Activated CD8-positive, alpha-beta T cell treated with anti-CD3 and anti-CD28 coated beads for 36 hours (primary cell): Measurements from ENCODE around the gene S1PR2. TPM values are rescaled to one million over a fixed set of nuclear protein-coding genes. Genes with fewer than 3 reads are reported as not detected.
"Not testable (repeated sequence)": the region's sequence is repeated elsewhere in the genome, so short reads cannot be mapped to it uniquely, and the experiment has no call there.

ENCODE experiments used
- ATAC-seq: fragments of 200-7000 bp; cut with Tn5 transposase; one replicate; pipeline ENCODE4 v1.10.0; 2021; ENCODE audit warnings: mild to moderate bottlenecking, moderate library complexity
- CTCF ChIA-PET: fragments of 350-600 bp; sonication (Branson Sonifier 250); formaldehyde crosslinking; loops from one replicate; lab custom pipeline; 2021; ENCODE audit warnings: antibody characterized with exemption; lab: Charles Lee
- POLR2A ChIA-PET: fragments of 350-600 bp; sonication (Branson Sonifier 250); formaldehyde crosslinking; loops from one replicate; lab custom pipeline; 2021; ENCODE audit warnings: antibody characterized with exemption; lab: Charles Lee
- DNase-seq: peaks from one replicate; pipeline ENCODE4 v3.0.0-alpha.2; 2020
- H3K27ac Mint-ChIP-seq: one replicate; pipeline ENCODE4 v1.8.0; 2021; ENCODE audit warnings: mild to moderate bottlenecking, mixed read lengths
- H3K27me3 Mint-ChIP-seq: one replicate; pipeline ENCODE4 v1.8.0; 2021; ENCODE audit warnings: mixed read lengths
- H3K36me3 Mint-ChIP-seq: one replicate; pipeline ENCODE4 v1.8.0; 2021; ENCODE audit warnings: low read depth, mixed read lengths
- H3K4me1 Mint-ChIP-seq: one replicate; pipeline ENCODE4 v1.8.0; 2021; ENCODE audit warnings: low read depth, mixed read lengths
- H3K4me3 Mint-ChIP-seq: one replicate; pipeline ENCODE4 v1.8.0; 2021; ENCODE audit warnings: mild to moderate bottlenecking, moderate library complexity, mixed read lengths
- H3K9me3 Mint-ChIP-seq: one replicate; pipeline ENCODE4 v1.8.0; 2021; ENCODE audit warnings: mixed read lengths
- CTCF ChIP-seq: fragments of 200-600 bp; IDR thresholded peaks from one replicate; pipeline ENCODE4 v1.8.0; 2022; ENCODE audit warnings: antibody characterized with exemption, mild to moderate bottlenecking
- intact Hi-C: fragments of 100-400 bp; cut with micrococcal nuclease; formaldehyde crosslinking; loops from one replicate; pipeline ENCODE4 v1.10.0; 2022
- total RNA-seq, 2 experiments: library from RNA; stranded (reverse); gene quantifications; one replicate each; pipeline ENCODE4 v1.2.3, GENCODE V29; 2021

S1PR2 gene
- total RNA-seq, 2 experiments from 2014 or later: 6.3 to 6.6 TPM

- POLR2A ChIA-PET: interaction anchor here (0.6 to 2.2 kb wide), 8 partner anchors 9 to 47 kb away, joined by 3 to 10 read pairs (median 3); partner anchors contain the start of gene DNMT1
- Mint-ChIP-seq H3K4me1 (peaks cover 26% of the 10 kb centered on the region), H3K4me3 (no peak overlapping the region), H3K9me3 (no peaks in the 10 kb centered on the region), H3K27ac (no peak overlapping the region), H3K27me3 (no peaks in the 10 kb centered on the region), H3K36me3 (peaks cover 44% of the 10 kb centered on the region)
- no peak for ATAC-seq
- intact Hi-C loops: no loop called here
- no peak for TF ChIP-seq CTCF
- CTCF ChIA-PET: interaction anchor here (1.9 kb wide), 1 partner anchor 65 kb away, joined by 7 read pairs; no protein-coding TSS in a partner anchor
- no peak for DNase-seq
Measured at GRCh38 chr19:10184636-10185035, 46.5 kb downstream of the S1PR2 start.

- CTCF ChIA-PET: interaction anchor here (0.7 to 1.9 kb wide), 2 partner anchors 66 to 184 kb away, joined by 3 to 7 read pairs; no protein-coding TSS in a partner anchor
- peaks cover 24% of the 10 kb centered on the region for H3K4me1 Mint-ChIP-seq
- DNase-seq: no peak
- H3K36me3 Mint-ChIP-seq: peaks cover 47% of the 10 kb centered on the region
- TF ChIP-seq CTCF: no peak
- H3K4me3 Mint-ChIP-seq: no peak overlapping the region
- H3K9me3 Mint-ChIP-seq: no peaks in the 10 kb centered on the region
- no peaks in the 10 kb centered on the region for H3K27me3 Mint-ChIP-seq
- H3K27ac Mint-ChIP-seq: peak overlapping the region; percentile 56
- POLR2A ChIA-PET: interaction anchor here (0.6 to 2.2 kb wide), 8 partner anchors 10 to 46 kb away, joined by 3 to 10 read pairs (median 3); partner anchors contain the start of gene DNMT1
- intact Hi-C loops: no loop called here
- ATAC-seq: no peak
Measured at GRCh38 chr19:10183926-10184325, 47.2 kb downstream of the S1PR2 start.

- no peak for TF ChIP-seq CTCF
- ChIA-PET CTCF (interaction anchor here (1.3 kb wide), 1 partner anchor 67 kb away, joined by 5 read pairs; no protein-coding TSS in a partner anchor), POLR2A (interaction anchor here (1.0 to 2.2 kb wide), 3 partner anchors 10 to 20 kb away, joined by 3 to 10 read pairs (median 4); partner anchors contain the start of gene DNMT1)
- Mint-ChIP-seq H3K9me3 (no peaks in the 10 kb centered on the region), H3K4me1 (peaks cover 17% of the 10 kb centered on the region), H3K27ac (no peak overlapping the region), H3K4me3 (no peak overlapping the region), H3K36me3 (peaks cover 43% of the 10 kb centered on the region), H3K27me3 (no peaks in the 10 kb centered on the region)
- ATAC-seq: no peak
- DNase-seq: no peak
- intact Hi-C loops: no loop called here
Measured at GRCh38 chr19:10182847-10183246, 48.3 kb downstream of the S1PR2 start.

- Mint-ChIP-seq H3K36me3 (peaks cover 45% of the 10 kb centered on the region), H3K27ac (no peak overlapping the region), H3K9me3 (no peaks in the 10 kb centered on the region), H3K4me1 (peaks cover 15% of the 10 kb centered on the region), H3K27me3 (no peaks in the 10 kb centered on the region), H3K4me3 (no peak overlapping the region)
- ChIA-PET CTCF (interaction anchor here (0.8 to 1.3 kb wide), 2 partner anchors 54 to 68 kb away, joined by 3 to 5 read pairs; no protein-coding TSS in a partner anchor), POLR2A (interaction anchor here (0.6 to 2.2 kb wide), 7 partner anchors 10 to 25 kb away, joined by 3 to 10 read pairs (median 4); partner anchors contain the start of gene DNMT1)
- TF ChIP-seq CTCF: no peak
- ATAC-seq (no peak), DNase-seq (no peak)
- intact Hi-C loops: no loop called here
Measured at GRCh38 chr19:10182076-10182475, 49.1 kb downstream of the S1PR2 start.

- intact Hi-C loops: no loop called here
- DNase-seq: no peak
- Mint-ChIP-seq H3K9me3 (no peaks in the 10 kb centered on the region), H3K4me1 (peaks cover 12% of the 10 kb centered on the region), H3K27ac (no peak overlapping the region), H3K4me3 (no peak overlapping the region), H3K27me3 (no peaks in the 10 kb centered on the region), H3K36me3 (peaks cover 45% of the 10 kb centered on the region)
- no peak for ATAC-seq
- TF ChIP-seq CTCF: no peak
- CTCF ChIA-PET: interaction anchor here (1.0 kb wide), 1 partner anchor 48 kb away, joined by 3 read pairs; no protein-coding TSS in a partner anchor
- POLR2A ChIA-PET: interaction anchor here (1.5 to 2.1 kb wide), 2 partner anchors 10 kb away, joined by 6 to 9 read pairs; no protein-coding TSS in a partner anchor
Measured at GRCh38 chr19:10180459-10180858, 50.7 kb downstream of the S1PR2 start.

GRCh38 chr19:10180024-10180423 is 51.1 kb downstream of the S1PR2 start:
- intact Hi-C loops: not testable (repeated sequence)

More at GRCh38 chr19:10180024-10180423, 51.1 kb downstream of the S1PR2 start:
- DNase-seq, H3K4me3 Mint-ChIP-seq, H3K9me3 Mint-ChIP-seq, H3K27ac Mint-ChIP-seq, ATAC-seq, H3K27me3 Mint-ChIP-seq, CTCF ChIA-PET: not testable (repeated sequence)
- peaks cover 12% of the 10 kb centered on the region for H3K4me1 Mint-ChIP-seq
- H3K36me3 Mint-ChIP-seq: peaks cover 47% of the 10 kb centered on the region
- POLR2A ChIA-PET: interaction anchor here (1.5 to 2.6 kb wide), 2 partner anchors 10 kb away, joined by 6 to 8 read pairs; no protein-coding TSS in a partner anchor
